BE2C (cell line): Measurements from ENCODE around the gene MAP4K2.
A peak's percentile ranks its signal among the peaks of the same experiment; 100 is the strongest.

Experiments
- DNase-seq: peaks from one replicate; pipeline ENCODE4 v3.0.0-alpha.2; 2020
- H3K27me3 ChIP-seq: fragments of 250-450 bp; sonication (Bioruptor Pico); 2 replicates; pipeline ENCODE4 v1.5.1; 2020; ENCODE audit warnings: mild to moderate bottlenecking
- H3K36me3 ChIP-seq: fragments of 250-450 bp; sonication (Bioruptor Pico); 2 replicates; pipeline ENCODE4 v1.5.1; 2020; ENCODE audit warnings: mild to moderate bottlenecking
- H3K4me1 ChIP-seq: fragments of 250-450 bp; sonication (Bioruptor Pico); 2 replicates; pipeline ENCODE4 v1.5.1; 2020
- H3K4me3 ChIP-seq: 2 replicates; pipeline ENCODE4 v1.5.1; 2011; ENCODE audit warnings: low read depth, low read length
- H3K9me3 ChIP-seq: fragments of 250-450 bp; sonication (Bioruptor Pico); 2 replicates; pipeline ENCODE4 v1.5.1; 2020
- TF ChIP-seq, protein P1 (sequence below): IDR thresholded peaks from 2 replicates; pipeline ENCODE4 v1.5.1; 2012; ENCODE audit warnings: mild to moderate bottlenecking, low read depth, low read length

The MAP4K2 gene

DNA sequence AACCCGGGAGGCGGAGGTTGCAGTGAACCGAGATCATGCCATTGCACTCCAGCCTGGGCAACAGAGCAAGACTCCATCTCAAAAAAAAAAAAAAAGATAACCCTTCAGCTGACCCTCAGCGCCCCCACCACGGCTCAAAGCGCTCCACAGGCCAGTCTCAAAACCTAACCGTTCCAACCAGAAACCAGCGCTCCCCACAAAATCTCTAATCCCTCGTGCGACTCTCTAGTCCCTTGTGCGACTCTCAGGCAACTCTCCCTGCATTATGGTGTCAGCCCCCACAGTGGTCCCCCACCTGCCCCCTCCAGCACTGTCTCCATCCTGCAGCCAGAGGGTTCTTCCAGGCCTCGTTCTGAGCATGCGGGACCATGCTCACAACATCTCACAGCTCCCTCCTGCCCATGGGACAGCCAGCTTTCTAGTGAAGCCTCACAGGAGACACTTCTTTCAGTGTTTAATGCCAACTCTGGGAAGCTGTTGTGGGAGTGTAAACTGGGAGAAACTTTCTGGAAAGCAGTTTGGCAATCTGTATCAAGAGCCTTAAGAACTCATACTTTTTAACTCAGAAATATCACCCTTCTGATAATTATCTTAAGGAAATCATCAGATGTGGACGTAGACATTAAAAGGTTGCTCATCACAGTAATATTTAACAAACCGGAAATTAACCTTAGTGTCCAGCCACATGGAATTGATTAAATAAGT is 54.9 kb downstream of the MAP4K2 start:
- no peak for DNase-seq
- peaks cover 14% of the 10 kb centered on the region for H3K27me3 ChIP-seq
- TF ChIP-seq, protein P1, sequence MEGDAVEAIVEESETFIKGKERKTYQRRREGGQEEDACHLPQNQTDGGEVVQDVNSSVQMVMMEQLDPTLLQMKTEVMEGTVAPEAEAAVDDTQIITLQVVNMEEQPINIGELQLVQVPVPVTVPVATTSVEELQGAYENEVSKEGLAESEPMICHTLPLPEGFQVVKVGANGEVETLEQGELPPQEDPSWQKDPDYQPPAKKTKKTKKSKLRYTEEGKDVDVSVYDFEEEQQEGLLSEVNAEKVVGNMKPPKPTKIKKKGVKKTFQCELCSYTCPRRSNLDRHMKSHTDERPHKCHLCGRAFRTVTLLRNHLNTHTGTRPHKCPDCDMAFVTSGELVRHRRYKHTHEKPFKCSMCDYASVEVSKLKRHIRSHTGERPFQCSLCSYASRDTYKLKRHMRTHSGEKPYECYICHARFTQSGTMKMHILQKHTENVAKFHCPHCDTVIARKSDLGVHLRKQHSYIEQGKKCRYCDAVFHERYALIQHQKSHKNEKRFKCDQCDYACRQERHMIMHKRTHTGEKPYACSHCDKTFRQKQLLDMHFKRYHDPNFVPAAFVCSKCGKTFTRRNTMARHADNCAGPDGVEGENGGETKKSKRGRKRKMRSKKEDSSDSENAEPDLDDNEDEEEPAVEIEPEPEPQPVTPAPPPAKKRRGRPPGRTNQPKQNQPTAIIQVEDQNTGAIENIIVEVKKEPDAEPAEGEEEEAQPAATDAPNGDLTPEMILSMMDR, result no peak
- H3K36me3 ChIP-seq, result no peaks in the 10 kb centered on the region
- H3K4me1 ChIP-seq, result no peaks in the 10 kb centered on the region; the same call in 1 of the 2 replicates
- no peak overlapping the region for H3K4me3 ChIP-seq
- no peaks in the 10 kb centered on the region for H3K9me3 ChIP-seq

DNA sequence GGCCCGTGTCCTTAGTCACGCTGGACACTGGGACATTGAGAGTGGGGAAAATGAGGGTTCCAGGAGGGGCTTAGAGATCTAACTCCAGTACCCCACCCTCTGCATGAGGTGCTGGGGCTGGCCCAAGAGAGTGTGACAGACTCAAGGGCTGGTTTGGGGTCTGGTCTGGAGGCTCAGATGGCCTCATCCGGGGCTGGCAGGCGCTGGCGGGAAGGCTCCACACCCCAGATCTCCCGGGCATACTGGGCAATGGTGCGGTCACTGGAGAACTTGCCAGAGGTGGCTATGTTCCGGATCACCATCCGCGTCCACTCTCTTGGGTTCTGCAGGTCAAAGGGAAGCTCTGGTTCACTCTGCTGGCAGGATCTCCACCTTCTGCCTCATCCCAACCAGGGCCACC is 56.5 kb downstream of the MAP4K2 start:
- Histone ChIP-seq H3K27me3 (peaks cover 27% of the 10 kb centered on the region), H3K9me3 (no peaks in the 10 kb centered on the region), H3K4me3 (no peak overlapping the region), H3K36me3 (no peaks in the 10 kb centered on the region), H3K4me1 (no peaks in the 10 kb centered on the region; the same call in 1 of the 2 replicates)
- DNase-seq, result no peak
- TF ChIP-seq, protein P1, result no peak

DNA sequence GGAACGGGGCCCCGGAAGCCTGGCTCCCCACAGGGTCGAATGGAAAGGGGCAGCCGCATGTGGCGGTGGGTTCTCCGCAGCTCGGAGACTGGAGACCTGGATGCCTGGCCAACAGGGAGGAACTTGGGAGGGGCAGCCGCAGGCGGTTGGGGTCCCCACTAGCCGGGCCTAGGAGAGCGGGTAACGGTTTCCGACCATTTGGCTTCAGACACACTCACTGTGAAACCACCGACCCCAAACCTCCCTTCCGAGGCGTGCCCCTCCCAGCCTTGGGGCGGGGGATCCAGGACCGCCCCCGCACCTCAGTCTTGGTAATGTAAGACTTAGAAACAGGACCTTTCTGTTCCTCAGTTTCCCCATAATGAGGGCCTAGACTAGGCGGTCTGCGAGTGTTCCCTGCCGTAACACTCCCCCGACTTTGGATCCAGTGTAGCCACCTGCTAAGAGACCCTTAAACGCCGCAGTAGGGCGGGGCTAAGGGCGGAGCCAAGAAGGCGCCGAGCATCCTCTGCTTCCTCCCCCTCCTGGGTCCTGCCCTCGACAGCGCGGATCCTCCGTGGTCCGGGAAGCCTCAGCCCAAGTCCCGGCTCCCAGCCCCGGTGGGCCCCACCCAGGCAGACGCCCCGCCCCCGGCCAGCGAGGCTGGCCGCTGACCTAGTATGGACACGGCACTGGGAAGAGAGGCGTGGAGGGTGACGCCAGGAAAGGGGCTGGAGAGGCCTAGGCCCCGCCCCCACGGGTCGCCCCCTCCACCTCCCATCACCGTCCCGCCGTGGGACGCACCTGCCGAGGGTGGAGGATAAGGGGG is 57.3 kb downstream of the MAP4K2 start:
- peak overlapping the region; percentile 41 for H3K4me3 ChIP-seq
- DNase-seq, result no peak

DNA sequence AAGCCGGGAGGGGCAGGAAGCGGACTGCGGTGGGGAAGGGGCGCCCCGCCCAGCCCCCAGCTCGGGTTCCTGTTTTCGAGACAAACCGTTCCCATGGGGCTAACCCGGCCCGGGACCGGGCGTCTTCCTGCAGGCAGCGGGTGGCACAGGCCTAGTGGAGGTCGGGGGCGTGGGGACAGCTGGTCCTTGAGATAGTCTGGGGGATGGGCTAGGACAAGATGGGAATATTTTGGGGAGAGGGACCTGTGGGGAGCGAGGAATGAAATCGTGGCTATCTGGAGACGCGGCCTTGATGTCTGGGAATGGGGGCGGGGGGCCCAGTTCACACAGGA is 57.9 kb downstream of the MAP4K2 start:
- peak overlapping the region; percentile 41 for H3K4me3 ChIP-seq
- no peaks in the 10 kb centered on the region for H3K36me3 ChIP-seq
- no peak for DNase-seq
- no peaks in the 10 kb centered on the region for H3K9me3 ChIP-seq
- no peaks in the 10 kb centered on the region; the same call in 1 of the 2 replicates for H3K4me1 ChIP-seq
- TF ChIP-seq, protein P1, result no peak
- peaks cover 27% of the 10 kb centered on the region for H3K27me3 ChIP-seq

More for the DNA sequence above, 57.3 kb downstream of the MAP4K2 start:
- TF ChIP-seq, protein P1, result no peak
- Histone ChIP-seq H3K36me3 (no peaks in the 10 kb centered on the region), H3K27me3 (peaks cover 27% of the 10 kb centered on the region), H3K9me3 (no peaks in the 10 kb centered on the region), H3K4me1 (no peaks in the 10 kb centered on the region; the same call in 1 of the 2 replicates)

DNA sequence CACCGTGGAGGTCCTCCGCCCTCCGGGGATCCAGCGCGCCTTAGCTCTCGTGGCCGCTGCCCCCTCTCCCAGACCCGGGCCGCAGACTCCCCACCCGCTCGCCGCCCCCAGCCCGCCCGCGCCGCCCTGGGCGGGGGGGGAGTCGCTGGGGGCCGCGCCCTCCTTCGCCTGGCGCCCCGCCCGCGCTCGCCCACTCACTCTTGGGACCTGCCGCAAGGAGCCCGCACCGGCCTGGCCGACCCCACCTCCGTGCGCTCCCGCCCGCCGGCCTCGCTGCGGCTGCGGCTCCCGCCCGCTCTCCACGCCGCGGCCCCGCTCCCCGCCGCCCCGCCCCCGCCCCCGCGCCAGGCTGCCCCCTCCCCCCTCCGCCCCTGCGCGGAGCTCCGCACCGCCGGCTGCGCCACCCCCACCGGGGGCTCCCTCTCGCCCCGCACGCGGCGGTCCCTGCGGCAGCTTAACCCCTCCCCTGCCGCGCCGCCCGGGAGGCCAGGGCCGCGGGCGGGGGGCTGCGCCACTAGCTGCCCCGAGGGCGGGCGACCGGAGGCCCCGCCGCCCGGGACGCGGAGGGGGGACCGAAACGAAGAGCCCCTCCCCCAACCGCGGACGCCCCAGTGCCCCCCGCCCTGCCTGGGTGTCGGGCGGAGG is 58.3 kb downstream of the MAP4K2 start:
- Histone ChIP-seq H3K4me3 (peak overlapping the region; percentile 41), H3K36me3 (no peaks in the 10 kb centered on the region), H3K4me1 (no peaks in the 10 kb centered on the region; the same call in 1 of the 2 replicates), H3K27me3 (peaks cover 27% of the 10 kb centered on the region), H3K9me3 (no peaks in the 10 kb centered on the region)
- TF ChIP-seq, protein P1, result no peak
- no peak for DNase-seq
